Muscle of back (tissue), 11 donors: Measurements from ENCODE around the gene RPL28. TPM values are rescaled to one million over a fixed set of nuclear protein-coding genes. Genes with fewer than 3 reads are reported as not detected.

Source experiments
- DNase-seq, 3 donors: peaks; one replicate each; pipeline versions ENCODE4 v3.0.0 to v3.0.0-alpha.2; 2013
- polyA plus RNA-seq, 10 donors: library from polyadenylated mRNA; unstranded; fragments of 120-200 nt; gene quantifications; one replicate each; pipeline ENCODE4 v1.2.1, GENCODE V29; 2013; ENCODE audit not compliant: insufficient read length in 10 of 10

Gene RPL28
- polyA plus RNA-seq, 10 donors: 1,118 to 2,122 (median 1,535) TPM

DNA sequence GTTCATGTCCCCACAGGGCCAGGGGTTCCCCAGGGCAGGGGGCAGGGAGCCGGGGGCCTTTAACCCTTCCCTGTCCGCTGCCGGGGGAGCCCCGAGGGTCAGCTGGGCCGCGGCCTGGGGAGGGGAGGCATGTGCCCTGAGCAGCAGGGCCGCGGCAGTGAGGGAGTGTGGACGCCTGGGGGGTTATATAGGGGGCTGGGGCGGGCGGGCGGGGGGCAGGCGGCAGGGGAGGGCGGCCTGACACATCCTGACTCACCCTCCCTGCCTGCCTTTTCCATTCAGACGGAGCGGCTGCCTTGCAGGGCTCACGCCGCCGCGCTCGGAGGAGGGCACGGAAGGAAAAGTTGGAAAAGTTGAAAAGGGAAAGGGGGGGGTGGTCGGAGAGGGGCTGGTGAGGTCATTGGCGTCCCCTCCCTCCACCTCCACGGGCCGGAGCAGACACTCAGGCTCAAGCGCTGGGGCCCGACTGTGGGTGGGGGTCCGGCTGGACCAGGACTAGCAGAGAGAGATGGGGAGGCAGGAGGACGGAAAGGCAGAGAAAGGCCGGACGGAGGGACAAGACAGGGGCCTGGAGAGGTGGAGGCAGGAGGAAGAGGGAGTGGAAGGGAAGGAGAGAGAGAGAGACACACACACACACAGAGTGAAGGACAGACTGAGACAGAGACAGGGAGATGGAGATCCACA lies 15.3 kb upstream of the RPL28 start, which contains the start of gene IL11:
Gene IL11, minus strand, starts transcription at position 159 of the 684 bp plus-strand sequence. Its CDS starts 153 bp downstream, at position 6.
- no peak for DNase-seq

DNA sequence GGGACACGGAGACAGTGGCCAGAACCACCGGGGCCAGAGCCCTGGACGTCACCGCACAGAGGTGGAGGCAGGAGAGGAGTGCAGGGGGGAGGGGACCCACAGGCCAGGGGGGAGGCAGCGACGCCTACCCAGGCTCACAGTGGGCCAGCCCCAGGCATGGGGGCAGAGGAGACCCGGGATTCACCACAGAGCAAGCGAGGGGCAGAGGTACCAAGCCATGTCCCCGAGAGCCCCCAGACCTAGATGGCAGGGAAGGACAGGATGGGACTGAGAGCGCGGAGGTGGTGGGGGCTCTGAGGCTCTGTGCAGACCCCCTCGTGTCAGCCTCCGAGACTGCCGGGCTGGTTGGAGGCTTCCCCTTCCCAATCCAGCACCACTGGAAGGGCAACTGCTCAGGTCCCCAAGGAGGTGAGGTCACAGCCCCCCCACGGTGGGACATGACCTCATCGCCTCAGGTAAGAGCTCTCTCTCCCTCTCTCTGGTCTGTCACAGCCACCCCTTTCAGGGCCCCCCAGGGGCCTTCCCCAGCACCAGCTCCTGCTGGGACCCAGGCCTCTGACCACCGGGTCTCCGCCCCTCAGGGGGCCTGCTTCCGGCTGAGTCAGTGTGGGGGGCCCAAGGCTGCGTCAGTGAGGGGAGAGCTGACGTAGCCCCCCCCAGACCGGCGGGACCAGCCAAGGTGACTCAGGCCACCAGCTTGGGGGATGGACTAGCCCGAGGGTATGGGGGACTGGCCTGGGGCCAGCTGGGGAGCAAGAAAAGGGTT lies 13.2 kb upstream of the RPL28 start:
- peak in 1 of 3 donors; percentile 44 for DNase-seq

DNA sequence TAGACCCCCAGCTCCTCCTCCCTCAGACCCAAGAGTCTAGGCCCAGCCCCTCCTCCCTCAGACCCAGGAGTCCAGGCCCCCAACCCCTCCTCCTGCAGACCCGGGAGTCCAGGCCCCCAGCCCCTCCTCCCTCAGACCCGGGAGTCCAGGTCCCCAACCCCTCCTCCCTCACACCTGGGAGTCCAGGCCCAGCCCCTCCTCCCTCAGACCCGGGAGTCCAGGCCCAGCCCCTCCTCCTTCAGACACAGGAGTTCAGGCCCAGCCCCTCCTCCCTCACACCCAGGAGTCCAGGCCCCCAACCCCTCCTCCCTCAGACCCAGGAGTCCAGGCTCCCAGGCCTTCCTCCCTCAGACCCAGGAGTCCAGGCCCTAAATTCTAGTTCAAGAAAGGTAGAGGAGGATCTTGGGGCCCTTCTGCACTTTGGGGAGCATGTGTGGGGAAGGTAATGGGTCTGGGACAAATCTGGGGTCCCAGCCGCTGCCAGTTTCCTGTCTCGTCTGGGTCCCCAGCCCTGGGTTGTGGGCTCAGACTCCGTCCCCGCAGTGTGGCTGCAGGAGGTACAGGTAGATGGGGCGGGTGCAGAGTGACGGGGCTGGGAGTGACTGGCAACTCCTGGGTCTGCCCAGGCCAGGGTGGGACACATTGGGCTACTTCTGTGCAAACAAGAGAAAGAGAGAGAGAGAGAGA lies 12.3 kb upstream of the RPL28 start:
- DNase-seq: no peak

DNA sequence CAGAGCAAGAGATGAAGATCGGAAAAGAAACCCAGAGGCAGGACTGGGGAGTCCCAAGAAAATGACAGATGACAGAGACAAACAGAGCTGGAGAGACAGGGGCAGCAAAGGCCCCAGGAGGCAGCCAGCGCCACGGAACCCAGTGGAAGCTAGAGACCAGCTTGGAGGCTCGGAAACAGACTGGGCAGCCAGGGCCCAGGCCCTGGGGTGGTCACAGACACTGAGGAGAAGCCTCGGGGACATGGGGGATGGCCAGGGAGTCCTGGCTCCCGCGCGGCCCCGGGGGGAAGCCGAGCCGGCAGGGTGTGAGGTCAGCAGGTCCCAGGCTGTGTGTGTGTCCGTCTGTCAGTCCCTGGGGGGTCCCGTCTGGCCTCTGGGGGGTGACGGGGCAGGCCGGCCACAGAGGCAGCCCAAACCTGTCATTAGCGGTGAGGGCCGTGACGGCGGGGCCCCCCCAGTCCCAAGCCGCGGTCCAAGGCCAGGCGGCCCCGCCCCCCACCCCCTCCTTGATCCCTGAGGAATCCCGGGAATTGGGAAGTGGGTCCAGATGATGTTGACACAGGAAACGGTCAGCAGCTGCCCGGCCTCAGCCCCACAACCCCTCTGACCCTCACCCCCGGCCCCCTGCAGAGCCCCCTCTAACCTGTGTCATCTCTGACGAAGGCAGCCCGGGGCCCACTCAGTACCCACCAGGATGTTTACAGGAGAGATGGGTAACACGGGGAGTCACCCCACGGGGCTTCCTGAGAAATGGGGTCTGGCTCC lies 11.6 kb upstream of the RPL28 start:
- DNase-seq: no peak

DNA sequence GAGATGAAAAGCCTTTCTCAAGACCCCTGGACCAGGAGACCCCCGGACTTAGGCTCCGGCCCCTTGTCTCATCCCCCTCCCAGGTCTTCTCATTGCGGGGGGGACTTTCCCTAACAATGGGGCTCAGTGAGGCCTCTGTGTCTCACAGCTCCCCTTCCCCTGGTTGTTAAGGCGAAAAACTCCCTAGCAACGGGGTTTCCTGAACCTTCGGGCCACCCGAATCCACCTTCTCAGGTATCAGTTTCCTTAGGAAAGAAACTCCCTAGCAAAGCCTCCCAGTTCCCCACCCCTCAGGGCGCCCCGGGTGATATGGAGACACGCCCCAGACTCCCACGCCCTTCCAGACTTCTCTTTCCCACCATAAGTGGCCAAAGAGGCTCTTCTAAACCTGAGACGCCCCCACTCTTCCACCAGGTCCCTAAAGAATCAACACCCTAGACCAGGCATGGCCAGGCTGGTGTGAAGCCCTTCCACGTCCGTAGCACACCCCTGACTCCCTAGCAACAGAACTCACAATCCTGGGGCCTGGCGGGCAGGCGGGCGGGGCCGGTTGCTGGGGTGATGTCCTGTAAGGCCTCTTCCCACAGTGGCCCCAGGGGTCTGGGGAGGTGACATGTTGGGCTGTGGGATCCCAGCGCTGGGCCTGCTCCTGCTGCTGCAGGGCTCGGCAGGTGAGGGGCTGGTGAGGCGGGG lies 9.3 kb upstream of the RPL28 start, which contains the start of gene TMEM190:
Gene TMEM190, plus strand, starts transcription at position 586 of the 693 bp plus-strand sequence. Its CDS starts 28 bp downstream, at position 614.
- no peak for DNase-seq

DNA sequence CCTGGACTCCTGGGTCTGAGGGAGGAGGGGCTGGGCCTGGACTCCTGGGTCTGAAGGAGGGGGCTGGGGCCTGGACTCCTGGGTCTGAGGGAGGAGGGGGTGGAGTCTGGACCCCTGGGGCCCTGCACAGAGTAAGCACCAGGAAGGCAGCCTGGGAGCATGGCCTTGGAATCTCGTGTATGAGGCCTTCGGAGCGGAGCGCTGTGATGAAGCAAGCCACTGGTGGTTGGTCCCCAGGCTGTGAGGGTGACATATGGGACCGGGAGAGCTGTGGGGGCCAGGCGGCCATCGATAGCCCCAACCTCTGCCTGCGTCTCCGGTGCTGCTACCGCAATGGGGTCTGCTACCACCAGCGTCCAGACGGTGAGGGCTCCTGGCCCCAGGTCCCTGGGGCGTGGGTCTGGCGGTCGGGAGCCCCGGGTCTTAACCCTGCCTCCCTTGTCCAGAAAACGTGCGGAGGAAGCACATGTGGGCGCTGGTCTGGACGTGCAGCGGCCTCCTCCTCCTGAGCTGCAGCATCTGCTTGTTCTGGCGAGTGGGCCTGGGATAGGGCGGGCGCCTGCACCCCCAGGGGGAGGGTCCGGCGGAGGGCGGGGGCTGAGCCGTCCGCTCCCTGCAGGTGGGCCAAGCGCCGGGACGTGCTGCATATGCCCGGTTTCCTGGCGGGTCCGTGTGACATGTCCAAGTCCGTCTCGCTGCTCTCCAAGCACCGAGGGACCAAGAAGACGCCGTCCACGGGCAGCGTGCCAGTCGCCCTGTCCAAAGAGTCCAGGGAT lies 8.2 kb upstream of the RPL28 start:
- peak in 1 of 3 donors; percentile 75 for DNase-seq

DNA sequence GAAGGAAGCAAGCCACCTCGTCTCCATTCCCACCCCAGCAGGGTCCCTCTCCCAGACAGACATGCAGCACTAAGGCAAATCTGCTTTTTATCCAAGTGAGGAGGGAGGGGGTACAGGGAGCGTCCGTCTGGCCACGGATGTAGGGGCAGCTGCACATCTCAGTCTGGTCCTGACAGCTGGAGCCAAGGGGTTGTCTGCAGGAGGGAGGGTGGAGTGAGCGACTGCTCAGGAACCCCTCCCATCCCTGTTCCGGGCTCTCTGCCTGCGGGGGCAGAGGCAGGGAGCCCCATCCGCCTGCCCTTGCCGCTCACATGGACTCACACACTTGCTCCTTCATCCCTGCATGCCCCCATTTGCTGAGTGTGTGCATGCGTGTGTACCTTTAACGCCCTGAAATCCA lies 6.6 kb upstream of the RPL28 start:
- peak; percentile 51 to 81 (median 55) for DNase-seq

DNA sequence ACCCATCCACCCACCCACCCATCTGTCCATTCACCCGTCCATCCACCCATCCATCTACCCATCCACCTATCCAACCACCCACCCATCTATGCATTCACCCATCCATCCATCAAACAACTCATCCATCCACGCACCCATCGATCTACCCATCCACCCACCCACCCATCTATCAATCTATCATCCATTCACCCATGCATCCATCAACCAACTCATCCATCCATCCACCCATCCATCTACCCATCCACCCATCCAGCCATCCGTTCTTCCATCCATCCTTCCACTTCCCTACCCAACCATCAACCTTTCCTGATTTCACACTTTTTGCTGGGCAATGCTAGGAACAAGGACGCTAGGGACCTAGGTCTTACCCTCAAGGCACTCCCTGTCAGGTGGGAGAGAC lies 3.7 kb upstream of the RPL28 start:
- no peak for DNase-seq

DNA sequence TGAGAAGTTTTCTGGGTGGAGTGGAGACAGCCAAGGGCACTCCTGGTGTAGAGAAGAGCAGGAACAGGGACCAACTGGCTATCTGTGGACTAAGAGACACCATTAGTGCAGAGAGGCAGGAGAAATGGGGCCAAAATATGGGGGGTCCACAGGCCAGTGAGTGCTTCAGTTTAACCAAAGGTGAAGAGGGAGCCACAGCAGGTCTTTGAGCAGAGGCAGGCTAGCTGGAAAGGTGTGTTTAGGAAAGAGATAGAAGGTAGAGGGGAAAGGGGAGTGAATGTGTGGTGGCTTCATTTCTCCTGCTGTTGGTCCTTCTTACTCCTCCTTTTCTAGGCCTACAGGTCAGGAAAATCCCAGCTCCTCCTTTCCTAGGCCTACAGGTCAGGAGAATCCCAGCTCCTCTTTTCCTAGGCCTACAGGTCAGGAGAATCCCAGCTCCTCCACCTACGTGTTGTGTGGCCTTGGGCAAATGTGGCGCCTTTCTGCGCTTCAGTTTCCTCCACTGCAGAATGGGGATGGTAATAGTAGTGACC lies 3.1 kb upstream of the RPL28 start:
- no peak for DNase-seq

DNA sequence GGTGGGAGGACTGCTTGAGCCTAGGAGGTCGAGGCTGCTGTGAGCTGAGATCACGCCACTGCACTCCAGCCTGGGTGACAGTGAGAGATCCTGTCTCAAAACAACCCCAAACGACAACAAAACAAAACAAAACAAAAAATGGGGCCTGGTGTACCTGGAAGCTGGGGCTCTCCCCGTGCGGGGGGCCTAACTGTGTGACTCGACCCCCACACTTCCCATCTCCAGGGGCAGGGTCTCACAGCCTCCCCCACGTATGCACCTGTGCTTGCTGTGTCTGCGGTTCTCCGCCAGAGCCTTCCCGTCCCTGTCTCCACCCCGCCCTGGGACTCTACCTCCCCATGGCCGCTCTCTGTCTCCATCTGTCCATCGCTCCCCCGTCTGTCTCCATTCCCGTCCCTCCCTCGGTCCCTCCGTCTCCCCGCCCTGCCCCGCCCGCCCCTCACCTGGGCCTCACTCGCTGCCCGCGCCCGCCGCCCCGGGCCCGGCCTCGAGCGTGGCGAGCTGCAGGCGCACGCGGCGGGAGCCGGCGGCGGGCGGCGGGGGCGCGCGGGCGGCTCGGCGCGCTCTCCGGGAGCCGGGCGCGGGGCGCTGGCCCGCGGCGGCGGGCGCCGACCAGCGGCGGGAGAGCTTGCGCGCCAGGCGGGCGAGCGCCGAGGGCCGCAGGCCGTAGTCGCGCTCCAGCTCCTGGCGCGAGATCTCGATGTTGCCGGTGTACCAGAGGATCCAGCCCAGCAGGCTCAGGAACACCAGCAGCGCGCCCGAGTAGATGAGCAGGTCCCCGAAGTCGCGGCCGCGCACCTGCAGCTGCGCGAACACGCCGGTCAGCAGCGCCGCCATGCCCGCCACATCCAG lies 2.2 kb upstream of the RPL28 start:
- peak in 2 of 3 donors; percentile 69 to 84 for DNase-seq

DNA sequence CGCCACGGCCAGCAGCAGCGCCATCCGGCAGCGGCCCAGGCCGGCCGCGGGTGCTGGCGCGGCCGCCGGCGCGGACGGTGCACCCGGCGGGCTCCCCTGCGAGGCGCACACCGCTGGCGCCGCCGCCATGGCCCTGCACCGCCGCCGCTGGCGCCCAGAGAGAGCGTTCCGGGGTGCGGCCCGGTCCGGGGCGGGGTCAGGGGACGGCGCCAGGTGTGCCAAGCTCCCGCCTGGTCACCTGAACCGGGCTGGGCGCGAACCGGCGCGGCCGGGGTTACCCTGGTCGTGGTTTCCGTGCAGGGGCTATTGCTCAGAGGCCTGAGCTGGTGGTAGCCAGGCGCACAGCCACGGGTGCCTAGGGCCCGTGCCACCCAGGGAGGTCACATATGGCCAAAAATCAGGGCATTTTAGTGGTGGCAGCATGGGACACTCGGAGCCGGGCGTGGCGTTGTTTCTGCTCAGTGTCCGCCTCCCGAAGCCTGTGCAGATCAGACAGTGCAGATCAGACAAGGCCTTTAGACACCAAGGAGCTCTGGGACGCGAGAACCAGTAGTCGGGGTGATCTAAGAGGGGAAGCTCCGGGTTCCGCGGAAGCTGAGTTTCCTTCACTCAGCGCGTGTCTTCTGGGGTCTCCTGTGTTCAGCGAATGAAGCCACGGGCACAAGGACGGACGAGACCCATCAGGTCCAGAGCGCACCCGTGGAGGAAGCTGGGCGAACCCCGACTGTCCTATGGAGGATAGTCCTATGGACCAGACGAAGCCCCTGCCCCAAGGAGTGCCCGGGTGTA lies 1.4 kb upstream of the RPL28 start, which contains the start of gene TMEM238:
Gene TMEM238, minus strand, starts transcription at position 162 of the 789 bp plus-strand sequence. Its CDS starts 33 bp downstream, at position 129.
- DNase-seq: peak in 1 of 3 donors; percentile 55

DNA sequence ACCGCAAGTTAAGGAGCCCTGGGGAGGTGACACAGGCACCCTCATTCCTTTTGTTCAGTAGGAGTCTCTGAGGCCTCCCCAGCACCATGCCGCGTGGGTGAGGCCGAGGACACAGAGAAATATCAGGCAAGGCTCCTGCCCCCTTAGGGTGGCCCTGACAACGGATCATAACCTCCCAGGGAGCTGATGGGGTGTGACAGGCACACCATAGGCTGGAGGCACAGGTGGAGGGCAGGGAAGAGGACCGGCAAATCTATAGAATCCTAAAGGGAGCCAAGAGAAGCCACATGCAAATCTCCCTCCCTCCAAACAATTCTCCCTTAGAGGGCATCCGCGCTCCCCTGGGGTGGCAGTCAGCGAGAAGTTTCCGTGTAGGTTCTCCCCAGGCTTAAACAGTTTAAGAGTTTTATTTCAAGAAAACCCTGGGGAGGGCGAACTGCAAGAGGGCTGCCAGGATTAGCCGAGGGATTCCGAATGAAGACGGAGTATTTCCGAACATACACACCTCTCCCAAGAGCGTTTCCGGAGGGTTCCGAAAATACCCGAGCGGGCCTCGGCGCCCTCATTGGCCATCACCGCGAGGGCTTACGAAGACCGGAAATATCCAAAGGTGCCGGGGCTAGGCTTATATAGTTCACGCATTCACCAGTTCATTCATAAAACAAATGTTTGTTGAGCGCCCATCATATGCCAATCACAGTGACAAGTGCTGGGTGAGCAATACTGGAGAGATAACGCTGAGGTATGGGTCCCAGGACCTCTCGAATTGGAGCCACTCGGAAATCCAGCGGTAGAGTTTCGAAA lies 610 bp upstream of the RPL28 start:
- DNase-seq: peak; percentile 97 to 99 (median 97)

DNA sequence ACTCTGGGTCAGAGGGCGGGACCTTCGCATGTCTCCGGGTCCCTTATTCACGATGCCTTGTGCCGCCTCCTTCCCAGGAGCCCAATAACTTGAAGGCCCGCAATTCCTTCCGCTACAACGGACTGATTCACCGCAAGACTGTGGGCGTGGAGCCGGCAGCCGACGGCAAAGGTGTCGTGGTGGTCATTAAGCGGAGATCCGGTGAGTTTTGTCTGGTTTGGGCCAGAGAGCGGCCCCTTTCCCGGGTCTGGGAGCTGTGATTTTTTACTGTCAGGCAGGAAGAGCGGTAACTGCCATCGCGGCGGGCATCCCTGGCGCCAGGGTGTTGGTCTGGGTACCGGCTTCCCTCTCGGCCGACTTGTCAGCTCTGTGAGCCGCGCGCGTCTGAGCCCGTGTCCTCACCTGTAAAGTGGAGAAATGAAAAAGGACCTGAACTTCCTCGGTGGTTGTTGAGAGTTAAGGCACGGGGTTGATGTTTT lies 800 bp downstream of the RPL28 start:
- DNase-seq: no peak

DNA sequence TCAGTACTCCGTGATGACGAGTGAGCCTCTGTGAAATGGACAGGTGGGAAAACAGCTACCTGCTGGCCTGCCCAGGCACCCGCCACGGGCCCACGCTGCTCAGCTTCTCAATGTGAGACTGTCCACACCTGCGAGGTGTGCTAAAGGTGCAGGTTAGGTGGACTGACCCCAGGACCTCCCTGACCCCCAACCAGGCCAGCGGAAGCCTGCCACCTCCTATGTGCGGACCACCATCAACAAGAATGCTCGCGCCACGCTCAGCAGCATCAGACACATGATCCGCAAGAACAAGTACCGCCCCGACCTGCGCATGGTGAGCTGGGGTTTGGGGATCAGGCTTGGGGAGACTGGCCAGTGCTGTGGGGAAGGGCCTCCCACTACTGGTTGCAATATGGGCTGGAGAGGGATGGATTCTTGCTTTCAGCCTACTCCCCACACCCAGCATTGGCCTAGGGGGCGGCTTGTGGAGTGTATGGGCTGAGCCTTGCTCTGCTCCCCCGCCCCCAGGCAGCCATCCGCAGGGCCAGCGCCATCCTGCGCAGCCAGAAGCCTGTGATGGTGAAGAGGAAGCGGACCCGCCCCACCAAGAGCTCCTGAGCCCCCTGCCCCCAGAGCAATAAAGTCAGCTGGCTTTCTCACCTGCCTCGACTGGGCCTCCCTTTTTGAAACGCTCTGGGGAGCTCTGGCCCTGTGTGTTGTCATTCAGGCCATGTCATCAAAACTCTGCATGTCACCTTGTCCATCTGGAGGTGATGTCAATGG lies 2.2 kb downstream of the RPL28 start:
- DNase-seq: no peak

DNA sequence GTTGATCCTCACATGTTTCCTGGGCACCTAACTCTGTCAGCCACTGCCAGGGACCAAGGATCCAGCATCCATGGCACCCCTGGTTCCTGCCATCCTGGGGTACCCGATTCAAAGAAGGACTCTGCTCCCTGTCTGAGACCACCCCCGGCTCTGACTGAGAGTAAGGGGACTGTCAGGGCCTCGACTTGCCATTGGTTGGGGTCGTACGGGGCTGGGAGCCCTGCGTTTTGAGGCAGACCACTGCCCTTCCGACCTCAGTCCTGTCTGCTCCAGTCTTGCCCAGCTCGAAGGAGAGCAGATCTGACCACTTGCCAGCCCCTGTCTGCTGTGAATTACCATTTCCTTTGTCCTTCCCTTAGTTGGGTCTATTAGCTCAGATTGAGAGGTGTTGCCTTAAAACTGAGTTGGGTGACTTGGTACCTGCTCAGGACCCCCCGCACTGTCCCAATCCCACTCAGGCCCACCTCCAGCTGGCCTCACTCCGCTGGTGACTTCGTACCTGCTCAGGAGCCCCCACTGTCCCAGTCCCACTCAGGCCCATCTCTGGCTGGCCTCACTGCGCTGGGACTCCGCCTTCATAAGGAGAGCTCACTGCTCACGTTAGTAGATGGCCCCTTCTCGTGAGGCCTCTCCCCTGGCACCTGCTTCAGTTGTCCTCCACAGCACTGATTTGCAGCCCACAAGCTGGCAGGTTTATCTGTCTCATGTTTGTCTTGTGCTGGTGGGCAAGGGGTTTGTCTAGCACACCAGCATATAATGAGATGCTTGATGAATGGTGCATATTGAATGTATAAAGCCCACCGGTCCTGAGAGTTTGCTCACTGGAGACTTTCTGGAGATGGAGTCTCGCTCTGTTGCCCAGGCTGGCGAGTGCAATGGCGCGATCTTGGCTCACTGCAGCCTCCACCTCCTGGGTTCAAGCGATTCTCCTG lies 3.9 kb downstream of the RPL28 start:
- DNase-seq: no peak
